GM13976 (cell line): ENCODE data around the gene RNASE7.

ENCODE experiments used
- DNase-seq: peaks from one replicate; pipeline ENCODE4 v3.0.0; 2012; ENCODE audit warnings: low spot score
- CTCF ChIP-seq: IDR thresholded peaks from 2 replicates; pipeline ENCODE4 v1.5.1; 2012; ENCODE audit warnings: borderline replicate concordance, mild to moderate bottlenecking; ENCODE audit not compliant: insufficient read depth; ENCODE audit errors: extremely low read depth, missing control alignments, control extremely low read depth
- in situ Hi-C: fragments of 300-500 bp; cut with MboI; formaldehyde crosslinking; loops from one replicate; pipeline ENCODE4 v1.12.0; 2022; ENCODE audit warnings: low sequenced_read_pairs, mixed read lengths, inconsistent platforms; ENCODE audit not compliant: unreplicated experiment

The RNASE7 gene

GRCh38 chr14:21022686-21023085 is 19.5 kb upstream of the RNASE7 start:
- no peak for DNase-seq
- no peak for TF ChIP-seq CTCF

GRCh38 chr14:21023174-21023573 is 19.0 kb upstream of the RNASE7 start:
- no peak for TF ChIP-seq CTCF
- DNase-seq: no peak
- in situ Hi-C loops: no loop called here

More at GRCh38 chr14:21022686-21023085, 19.5 kb upstream of the RNASE7 start:
- in situ Hi-C loops: no loop called here

- DNase-seq: no peak
- TF ChIP-seq CTCF: no peak
- in situ Hi-C loops: no loop called here
Measured at GRCh38 chr14:21023817-21024584, 18.2 kb upstream of the RNASE7 start.

GRCh38 chr14:21024585-21025370 is 17.4 kb upstream of the RNASE7 start, which contains the start of gene NDRG2:
Gene NDRG2, minus strand, starts transcription at chr14:21025061. Its CDS starts 1,746 bp downstream, at chr14:21023315.
- in situ Hi-C loops: no loop called here
- peak; percentile 82 for DNase-seq
- TF ChIP-seq CTCF: no peak

- no peak for DNase-seq
- in situ Hi-C loops: no loop called here
- no peak for TF ChIP-seq CTCF
Measured at GRCh38 chr14:21025371-21026273, 16.5 kb upstream of the RNASE7 start.
